ENCODE results near the gene STPG4. TPM values are rescaled to one million over a fixed set of nuclear protein-coding genes. Genes with fewer than 3 reads are reported as not detected.
A peak's percentile ranks its signal among the peaks of the same experiment; 100 is the strongest.

The STPG4 gene
- polyA plus RNA-seq, 1 of the 3 experiments (the other 2 are of a cell fraction): 0.20 TPM

GRCh38 chr2:47065771-47066380 lies 89.2 kb downstream of the STPG4 start:
- H3K4me1 ChIP-seq (ENCODE audit: control insufficient read depth in 1 of 2, insufficient read depth in 2 of 2, low read depth in 1 of 2, low read length in 1 of 2): peaks cover 69 to 95% of the 10 kb centered on the region in 2 experiments
- TF ChIP-seq MXI1 (IDR thresholded peaks at IDR 0.05; ENCODE audit: low read depth, low read length) (no peak), IRF3 (IDR thresholded peaks at IDR 0.05; ENCODE audit: low read depth, low read length) (no peak), REST (IDR thresholded peaks at IDR 0.05; ENCODE audit: low read depth, low read length) (peak; percentile 77), TEAD4 (IDR thresholded peaks at IDR 0.05; ENCODE audit: borderline replicate concordance, insufficient read depth) (peak; percentile 98), FOSL2 (IDR thresholded peaks at IDR 0.05; ENCODE audit: borderline replicate concordance, low read depth) (peak; percentile 74; the same call in 1 of the 2 replicates), NRF1 (IDR thresholded peaks at IDR 0.05; ENCODE audit: low read depth, low read length) (no peak), RAD21 (IDR thresholded peaks at IDR 0.05; ENCODE audit: low read length) (no peak; the same call in 1 of the 2 replicates), POLR2AphosphoS5 (IDR thresholded peaks at IDR 0.05; ENCODE audit: low read depth, low read length) (peak; percentile 87), RXRA (IDR thresholded peaks at IDR 0.05; ENCODE audit: borderline replicate concordance, low read depth) (peak; percentile 99), MAX (IDR thresholded peaks at IDR 0.05; ENCODE audit: low read depth) (peak; percentile 94), JUND (IDR thresholded peaks at IDR 0.05) (peak; percentile 87; the same call in 1 of the 2 replicates), TAF1 (IDR thresholded peaks at IDR 0.05; ENCODE audit: borderline replicate concordance, low read depth, low read length) (peak; percentile 53; the same call in 1 of the 2 replicates), NFIC (IDR thresholded peaks at IDR 0.05; ENCODE audit: borderline replicate concordance) (peak; percentile 93), PBX3 (IDR thresholded peaks at IDR 0.05) (peak; percentile 97), TCF12 (IDR thresholded peaks at IDR 0.05) (peak; percentile 95), FOXM1 (IDR thresholded peaks at IDR 0.05; ENCODE audit: low read depth) (0 out of 2 replicates have a peak, but pooled peaks have one; percentile 51), EP300 (IDR thresholded peaks at IDR 0.05; ENCODE audit: borderline replicate concordance in 1 of 2, low read depth in 1 of 2, low read length in 1 of 2) (peak; percentile 38 to 98; a peak in 3 of 4 replicates), USF1 (IDR thresholded peaks at IDR 0.05; ENCODE audit: borderline replicate concordance, low read depth) (peak; percentile 50; the same call in 1 of the 2 replicates), SIN3A (IDR thresholded peaks at IDR 0.05; ENCODE audit: borderline replicate concordance, low read depth, low read length) (peak; percentile 91), CTCF (IDR thresholded peaks at IDR 0.05) (peak; percentile 33; the same call in 1 of the 2 replicates)
- H3K9me3 ChIP-seq: no peaks in the 10 kb centered on the region
- peaks cover 15% of the 10 kb centered on the region; the same call in 1 of the 2 replicates for H3K79me2 ChIP-seq (ENCODE audit: insufficient read depth)
- H3K9me2 ChIP-seq: no peaks in the 10 kb centered on the region
- H3K27me3 ChIP-seq (ENCODE audit: insufficient read depth): no peaks in the 10 kb centered on the region
- ChIA-PET POLR2A (interaction anchor here (1.0 to 4.8 kb wide), 6 partner anchors 7 to 76 kb away, joined by 3 to 27 read pairs (median 4); no protein-coding TSS in a partner anchor), CTCF (interaction anchor here (0.7 to 4.9 kb wide), 11 partner anchors 10 to 257 kb away, joined by 3 to 31 read pairs (median 5); no protein-coding TSS in a partner anchor)
- H4K20me1 ChIP-seq (ENCODE audit: insufficient read depth): no peaks in the 10 kb centered on the region
- peak overlapping the region; percentile 73 for H3K9ac ChIP-seq
- no peak overlapping the region for H2AFZ ChIP-seq (ENCODE audit: low read depth)
- DNase-seq: peak; percentile 49
- H3K36me3 ChIP-seq (replicated peaks in 1 of 2; ENCODE audit: control insufficient read depth in 1 of 2, insufficient read depth in 2 of 2, low read length in 1 of 2): peaks cover 0 to 9% of the 10 kb centered on the region in 2 experiments
- WGBS (ENCODE audit: low lambda C conversion rate): 25% methylated on average over 4 of the region's 4 CpGs
- peak overlapping the region; percentile 55 for H3K4me2 ChIP-seq
- peaks cover 63% of the 10 kb centered on the region for H3F3A ChIP-seq (replicated peaks; ENCODE audit: insufficient read depth)
- peak overlapping the region; percentile 96 to 97 for H3K27ac ChIP-seq (ENCODE audit: low read depth in 2 of 2, low read length in 1 of 2)
- no peak overlapping the region for H3K4me3 ChIP-seq (ENCODE audit: low read depth in 2 of 2, low read length in 1 of 2)

All from SK-N-SH (cell line).